B cell (primary cell): ENCODE measurements around the gene LIPH. TPM values are rescaled to one million over a fixed set of nuclear protein-coding genes. Genes with fewer than 3 reads are reported as not detected.

Experiments
- ATAC-seq: fragments of 200-7000 bp; cut with Tn5 transposase; one replicate; pipeline ENCODE4 v1.10.0; 2021; ENCODE audit warnings: low read depth, mild to moderate bottlenecking, moderate number of reproducible peaks, moderate library complexity
- CTCF ChIA-PET: fragments of 350-600 bp; sonication (Branson Sonifier 250); formaldehyde crosslinking; loops from one replicate; lab custom pipeline; 2021; ENCODE audit warnings: antibody characterized with exemption, inconsistent platforms; lab: Charles Lee
- POLR2A ChIA-PET: fragments of 350-600 bp; sonication (Branson Sonifier 250); formaldehyde crosslinking; loops from one replicate; lab custom pipeline; 2021; ENCODE audit warnings: antibody characterized with exemption; lab: Charles Lee
- DNase-seq: peaks from one replicate; pipeline ENCODE4 v3.0.0; 2013
- H2AFZ ChIP-seq: 2 replicates; pipeline ENCODE4 v1.6.1; 2012; ENCODE audit warnings: mild to moderate bottlenecking, low read depth, low read length; ENCODE audit not compliant: insufficient read depth, poor library complexity, severe bottlenecking
- H3K27ac ChIP-seq, 2 donors: 1 replicate in 1 of 2; 2 replicates in 1 of 2; pipeline ENCODE4 v1.5.1; 2012 to 2013; ENCODE audit warnings: low read length in 2 of 2, mild to moderate bottlenecking in 2 of 2, moderate library complexity in 1 of 2
- H3K27me3 ChIP-seq, 4 experiments: fragments of 200-600 bp in 1 of 4; sonication (generic) in 1 of 4; replicated peaks in 1 of 4; 1 replicate in 2 of 4; 2 replicates in 2 of 4; pipeline versions ENCODE4 v1.6.1 to v1.7.0; 2013 to 2016; ENCODE audit warnings: low read length in 3 of 4, mild to moderate bottlenecking in 2 of 4, mixed read lengths in 1 of 4, moderate library complexity in 1 of 4; ENCODE audit not compliant: insufficient read depth in 4 of 4, control insufficient read depth in 3 of 4; ENCODE audit errors: control extremely low read depth in 1 of 4
- H3K36me3 ChIP-seq, 2 experiments: replicated peaks in 1 of 2; 1 replicate in 1 of 2; 2 replicates in 1 of 2; pipeline versions ENCODE4 v1.6.1 to v1.7.1; 2013; ENCODE audit warnings: low read length in 1 of 2; ENCODE audit not compliant: insufficient read depth in 2 of 2, control insufficient read depth in 1 of 2; ENCODE audit errors: control extremely low read depth in 1 of 2, extremely low read depth in 1 of 2
- H3K4me1 ChIP-seq, 2 donors: fragments of 200-600 bp in 1 of 2; sonication (generic) in 1 of 2; 1 replicate in 1 of 2; 2 replicates in 1 of 2; pipeline versions ENCODE4 v1.5.1 to v1.6.1; 2013 to 2017; ENCODE audit warnings: low read length in 2 of 2; ENCODE audit not compliant: control insufficient read depth in 2 of 2, insufficient read depth in 2 of 2
- H3K4me2 ChIP-seq: replicated peaks from 2 replicates; pipeline ENCODE3; 2012; ENCODE audit warnings: mild to moderate bottlenecking, low read depth, low read length; ENCODE audit not compliant: poor library complexity, severe bottlenecking
- H3K4me3 ChIP-seq, 5 experiments: fragments of 200-600 bp in 1 of 5; sonication (generic) in 1 of 5; 1 replicate in 3 of 5; 2 replicates in 2 of 5; pipeline versions ENCODE4 v1.5.1 to v1.7.0; 2011 to 2016; ENCODE audit warnings: low read length in 4 of 5, mild to moderate bottlenecking in 4 of 5, low read depth in 2 of 5, control low read depth in 1 of 5, moderate library complexity in 1 of 5; ENCODE audit not compliant: insufficient read depth in 1 of 5; ENCODE audit errors: control extremely low read depth in 1 of 5, extremely low read depth in 1 of 5
- H3K79me2 ChIP-seq: fragments of 200-600 bp; sonication (generic); one replicate; pipeline ENCODE4 v1.6.0; 2016; ENCODE audit warnings: low read length; ENCODE audit not compliant: control insufficient read depth, insufficient read depth
- H3K9ac ChIP-seq: fragments of 200-600 bp; sonication (generic); 2 replicates; pipeline ENCODE4 v1.6.1; 2017; ENCODE audit warnings: mild to moderate bottlenecking, low read length, moderate library complexity
- H3K9me3 ChIP-seq, 3 donors: one replicate each; pipeline versions ENCODE4 v1.6.1 to v1.7.1; 2013; ENCODE audit warnings: low read length in 2 of 3; ENCODE audit not compliant: control insufficient read depth in 2 of 3, insufficient read depth in 1 of 3; ENCODE audit errors: control extremely low read depth in 1 of 3
- H4K20me1 ChIP-seq: 2 replicates; pipeline ENCODE4 v1.6.0; 2012; ENCODE audit warnings: mild to moderate bottlenecking, low read length; ENCODE audit not compliant: insufficient read depth, control insufficient read depth, poor library complexity, severe bottlenecking
- H3K27ac Mint-ChIP-seq: one replicate; pipeline ENCODE4 v1.8.0; 2021; ENCODE audit warnings: mixed read lengths
- H3K27me3 Mint-ChIP-seq: one replicate; pipeline ENCODE4 v1.8.0; 2021; ENCODE audit warnings: mixed read lengths
- H3K4me1 Mint-ChIP-seq: one replicate; pipeline ENCODE4 v1.8.0; 2021; ENCODE audit warnings: mixed read lengths
- H3K4me3 Mint-ChIP-seq: one replicate; pipeline ENCODE4 v1.8.0; 2021; ENCODE audit warnings: mixed read lengths
- H3K9me3 Mint-ChIP-seq: one replicate; pipeline ENCODE4 v1.8.0; 2022; ENCODE audit warnings: mixed read lengths; ENCODE audit not compliant: insufficient read depth
- CTCF ChIP-seq: fragments of 200-600 bp; IDR thresholded peaks from one replicate; pipeline ENCODE4 v1.8.0; 2022; ENCODE audit warnings: antibody characterized with exemption, mild to moderate bottlenecking
- EZH2 ChIP-seq: IDR thresholded peaks from 2 replicates; pipeline ENCODE4 v1.6.1; 2012; ENCODE audit warnings: borderline replicate concordance, low read depth, mild to moderate bottlenecking, moderate library complexity, low read length; ENCODE audit not compliant: insufficient read depth, poor library complexity, severe bottlenecking
- WGBS: methylation state at CpG from one replicate; pipeline ENCODE4 v1.1.5; 2013; ENCODE audit warnings: missing lambda C conversion rate; ENCODE audit not compliant: insufficient coverage; 5-methylcytosine and 5-hydroxymethylcytosine counted together
- intact Hi-C: fragments of 100-400 bp; cut with micrococcal nuclease; formaldehyde crosslinking; loops from one replicate; pipeline ENCODE4 v1.10.0; 2022
- polyA plus RNA-seq: library from polyadenylated mRNA; depleted of rRNA; stranded (reverse); fragments of >200 nt; gene quantifications from 2 replicates; pipeline ENCODE4 v1.2.3, GENCODE V29; 2012
- total RNA-seq, 2 donors: library from RNA; stranded (reverse); fragments of 120-200 nt in 1 of 2; gene quantifications; 1 replicate in 1 of 2; 2 replicates in 1 of 2; pipeline versions ENCODE4 v1.2.3 to v1.2.4, GENCODE V29; 2013 to 2022

LIPH gene
- total and polyA plus RNA-seq, 2 donors (not counting 1 experiment from before 2014, with no cell fraction given), result not detected

GRCh38 chr3:185572183-185572582, 19.8 kb upstream of the LIPH start:
- Mint-ChIP-seq H3K4me1 (peaks cover 5% of the 10 kb centered on the region), H3K4me3 (no peak overlapping the region), H3K27me3 (peaks cover 8% of the 10 kb centered on the region), H3K27ac (no peak overlapping the region), H3K9me3 (peaks cover 5% of the 10 kb centered on the region)
- DNase-seq, result no peak
- Histone ChIP-seq H3K36me3 (no peaks in the 10 kb centered on the region), H3K9me3 (peaks cover 0 to 12% (median 11%) of the 10 kb centered on the region in 3 donors), H3K9ac (no peak overlapping the region), H3K79me2 (no peaks in the 10 kb centered on the region), H3K4me1 (peaks cover 0 to 6% of the 10 kb centered on the region in 2 donors), H2AFZ (no peak overlapping the region), H3K4me2 (no peak overlapping the region), H3K4me3 (no peak overlapping the region), H3K27ac (no peak overlapping the region), H4K20me1 (no peaks in the 10 kb centered on the region), H3K27me3 (no peaks in the 10 kb centered on the region)
- ChIA-PET POLR2A (no interaction called here), CTCF (interaction anchor here (1.0 to 1.5 kb wide), 2 partner anchors 13 to 17 kb away, joined by 5 to 7 read pairs; no protein-coding TSS in a partner anchor)
- 68% methylated on average over 5 of the region's 5 CpGs for WGBS
- no peak for ATAC-seq
- intact Hi-C loops, result no loop called here
- TF ChIP-seq CTCF (no peak), EZH2 (no peak)

- H3K4me1 ChIP-seq, result peaks cover 0 to 9% of the 10 kb centered on the region in 2 donors
- WGBS, result 0% methylated on average over 2 of the region's 5 CpGs
- POLR2A ChIA-PET, result no interaction called here
- no peaks in the 10 kb centered on the region for H4K20me1 ChIP-seq
- no peaks in the 10 kb centered on the region for H3K9me3 ChIP-seq
- intact Hi-C loops, result no loop called here
- no peak overlapping the region for H3K9ac ChIP-seq
- peak overlapping the region; percentile 19 for H2AFZ ChIP-seq
- H3K27me3 ChIP-seq, result peaks cover 0 to 2% (median 0%) of the 10 kb centered on the region in 4 experiments
- H3K36me3 ChIP-seq, result no peaks in the 10 kb centered on the region
- H3K79me2 ChIP-seq, result no peaks in the 10 kb centered on the region
- no peak overlapping the region for H3K4me2 ChIP-seq
- no peak overlapping the region for H3K4me3 ChIP-seq
- TF ChIP-seq EZH2 (no peak), CTCF (no peak)
- Mint-ChIP-seq H3K27ac (no peak overlapping the region), H3K4me3 (no peak overlapping the region), H3K9me3 (no peaks in the 10 kb centered on the region), H3K4me1 (peaks cover 10% of the 10 kb centered on the region), H3K27me3 (peaks cover 13% of the 10 kb centered on the region)
- no peak overlapping the region for H3K27ac ChIP-seq
- ATAC-seq, result no peak
- no peak for DNase-seq
- CTCF ChIA-PET, result no interaction called here
Measured at GRCh38 chr3:185561958-185562357, 9.6 kb upstream of the LIPH start.
